ENCODE data around the gene ISOC2. TPM values are rescaled to one million over a fixed set of nuclear protein-coding genes. Genes with fewer than 3 reads are reported as not detected.
"Not testable (repeated sequence)": the region's sequence is repeated elsewhere in the genome, so short reads cannot be mapped to it uniquely, and the experiment has no call there.

ISOC2 gene, protein sequence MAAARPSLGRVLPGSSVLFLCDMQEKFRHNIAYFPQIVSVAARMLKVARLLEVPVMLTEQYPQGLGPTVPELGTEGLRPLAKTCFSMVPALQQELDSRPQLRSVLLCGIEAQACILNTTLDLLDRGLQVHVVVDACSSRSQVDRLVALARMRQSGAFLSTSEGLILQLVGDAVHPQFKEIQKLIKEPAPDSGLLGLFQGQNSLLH
- 152 and 196 TPM in 2 replicates for total RNA-seq
- 131 TPM for polyA plus RNA-seq (2012)

- peak; percentile 100 for DNase-seq (ENCODE audit: low read depth)
Observed at GRCh38 chr19:55461259-55461973, at the start of gene ISOC2. ISOC2 (minus strand) TSS chr19:55461642; CDS start chr19:55456486, 5,156 bp downstream.

- DNase-seq (ENCODE audit: low read depth), result no peak
Observed at GRCh38 chr19:55508120-55508519, 46.7 kb upstream of the ISOC2 start.

GRCh38 chr19:55504981-55505380, 43.5 kb upstream of the ISOC2 start:
- no peak for DNase-seq (ENCODE audit: low read depth)

- DNase-seq (ENCODE audit: low read depth), result no peak
Observed at GRCh38 chr19:55504252-55504603, 42.8 kb upstream of the ISOC2 start.

DNA sequence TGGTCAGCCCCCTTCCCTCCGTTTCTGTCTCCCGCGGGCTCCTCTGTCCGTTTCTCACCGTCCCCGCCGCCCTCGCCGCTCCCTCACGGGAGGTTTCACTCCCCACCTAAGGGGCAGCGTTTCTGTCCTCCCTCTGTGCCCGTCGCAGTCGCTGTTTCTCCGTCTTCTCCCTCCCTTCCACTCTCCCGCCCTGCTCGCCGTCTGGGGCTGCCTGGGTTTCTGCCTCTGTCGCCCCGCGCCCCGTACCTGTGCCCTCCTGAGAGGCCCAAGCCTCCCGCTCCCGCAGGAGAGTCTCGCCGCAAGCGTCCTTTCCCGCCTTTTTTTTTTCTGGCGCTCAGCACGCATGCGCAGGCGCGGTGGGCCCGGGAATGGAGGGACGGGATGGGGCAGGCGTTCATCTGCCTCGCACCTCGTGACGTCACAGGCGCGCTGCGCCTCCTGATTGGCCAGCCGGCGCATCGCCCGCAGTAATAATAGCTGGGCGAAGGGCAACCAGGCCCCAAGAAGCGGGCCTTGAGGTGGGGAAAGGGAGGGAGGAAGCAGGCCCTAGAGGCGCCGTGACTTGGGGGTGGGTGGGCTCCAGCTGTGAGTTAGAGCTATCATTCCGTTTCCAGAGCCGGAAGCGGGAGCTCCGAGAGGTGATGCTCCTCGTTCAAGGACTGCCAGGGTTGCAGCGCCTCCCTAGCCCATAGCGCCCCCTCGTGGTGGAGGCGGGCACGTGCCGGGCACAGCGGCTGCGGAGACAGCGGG, 42.2 kb upstream of the ISOC2 start:
- peak; percentile 89 for DNase-seq (ENCODE audit: low read depth)

DNA sequence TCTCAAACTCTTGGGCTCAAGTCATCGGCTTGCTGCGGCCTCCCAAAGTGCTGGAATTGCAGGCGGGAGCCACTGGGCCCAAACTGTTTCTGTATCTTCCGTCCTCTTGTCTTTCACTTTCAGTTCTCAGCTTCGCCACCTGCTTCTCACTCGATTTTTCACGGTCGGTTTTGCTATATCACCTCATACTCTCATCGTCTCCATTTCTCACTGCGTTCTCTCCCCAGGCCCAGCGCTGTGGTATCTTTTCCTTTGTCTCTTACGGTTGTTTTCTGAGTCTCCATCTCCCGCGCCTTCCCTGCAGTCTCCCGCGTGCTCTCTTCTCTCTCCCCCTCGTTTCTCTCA, 41.7 kb upstream of the ISOC2 start:
- no peak for DNase-seq (ENCODE audit: low read depth)

GRCh38 chr19:55502197-55502952, 40.9 kb upstream of the ISOC2 start:
- DNase-seq (ENCODE audit: low read depth), result no peak

- no peak for DNase-seq (ENCODE audit: low read depth)
Observed at GRCh38 chr19:55500368-55500952, 39.0 kb upstream of the ISOC2 start.

DNA sequence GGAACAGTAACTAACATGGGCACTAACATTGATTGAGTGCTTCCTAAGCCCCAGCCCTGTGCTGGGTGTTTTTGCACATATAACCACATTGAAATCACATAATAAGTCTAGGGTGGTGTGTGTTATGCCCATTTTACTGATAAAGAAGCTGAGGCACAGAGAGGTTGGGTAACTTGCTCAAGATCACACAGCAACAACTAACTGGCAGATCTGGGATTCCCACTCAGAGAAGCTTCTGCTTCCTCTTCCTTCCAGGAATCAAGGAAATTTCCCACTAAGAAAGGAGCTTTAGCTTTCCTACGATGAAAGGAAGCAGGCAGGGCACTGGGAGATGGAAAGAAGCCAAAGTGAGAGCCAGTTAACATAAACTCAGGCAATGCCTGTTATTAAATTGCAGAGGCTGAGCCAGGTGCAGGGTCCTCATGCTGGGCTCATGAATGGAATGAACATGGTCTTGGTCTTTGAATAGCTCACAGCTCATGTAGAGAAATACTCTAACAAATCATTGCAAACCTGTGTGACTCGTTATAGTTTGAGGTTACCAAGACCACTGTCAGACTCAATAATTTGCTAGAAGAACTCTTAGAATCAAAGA, 36.9 kb upstream of the ISOC2 start:
- DNase-seq (ENCODE audit: low read depth), result no peak

GRCh38 chr19:55497763-55498162, 36.3 kb upstream of the ISOC2 start:
- DNase-seq (ENCODE audit: low read depth), result no peak

DNA sequence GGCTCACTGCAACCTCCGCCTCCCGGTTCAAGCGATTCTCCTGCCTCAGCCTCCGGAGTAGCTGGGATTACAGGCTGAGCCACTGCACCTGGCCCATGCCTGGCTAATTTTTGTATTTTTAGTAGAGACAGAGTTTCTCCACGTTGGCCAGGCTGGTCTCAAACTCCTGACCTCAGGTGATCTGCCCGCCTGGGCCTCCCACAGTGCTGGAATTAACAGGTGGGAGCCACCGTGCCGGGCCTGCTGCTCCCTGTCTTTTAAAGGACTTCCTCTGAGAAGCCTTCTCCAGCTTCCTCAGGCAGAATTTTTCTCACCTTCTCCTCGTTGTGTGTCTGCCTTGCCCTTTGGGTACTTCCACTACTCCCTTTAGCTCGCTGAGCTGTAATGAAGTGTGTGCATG, 35.4 kb upstream of the ISOC2 start:
- not testable (repeated sequence) for DNase-seq (ENCODE audit: low read depth)

GRCh38 chr19:55495646-55496349, 34.4 kb upstream of the ISOC2 start:
- DNase-seq (ENCODE audit: low read depth), result peak; percentile 74

GRCh38 chr19:55494172-55494761, 32.8 kb upstream of the ISOC2 start:
- no peak for DNase-seq (ENCODE audit: low read depth)

DNA sequence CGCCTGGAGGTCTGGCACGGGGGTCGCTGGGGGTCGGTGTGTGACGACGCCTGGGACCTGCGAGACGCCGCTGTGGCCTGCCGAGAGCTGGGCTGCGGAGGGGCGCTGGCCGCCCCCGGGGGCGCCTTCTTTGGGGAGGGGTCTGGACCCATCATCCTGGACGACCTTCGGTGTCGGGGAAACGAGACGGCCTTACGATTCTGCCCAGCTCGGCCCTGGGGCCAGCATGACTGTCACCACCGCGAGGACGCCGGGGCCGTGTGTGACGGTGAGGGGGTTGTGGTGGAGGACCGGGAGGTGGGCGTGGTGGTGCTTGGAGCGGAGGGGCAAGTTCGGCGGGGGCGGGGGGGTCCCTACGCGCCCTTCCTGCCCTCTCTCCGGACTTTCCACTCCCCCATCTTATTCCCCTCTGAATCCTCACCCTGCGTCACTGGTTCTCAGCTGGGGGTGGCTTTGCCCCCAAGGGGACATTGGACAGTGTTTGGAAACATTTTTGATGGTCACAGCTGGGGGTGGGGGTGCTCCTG, 32.3 kb upstream of the ISOC2 start:
- DNase-seq (ENCODE audit: low read depth), result no peak

GRCh38 chr19:55493052-55493644, 31.7 kb upstream of the ISOC2 start:
- no peak for DNase-seq (ENCODE audit: low read depth)

DNA sequence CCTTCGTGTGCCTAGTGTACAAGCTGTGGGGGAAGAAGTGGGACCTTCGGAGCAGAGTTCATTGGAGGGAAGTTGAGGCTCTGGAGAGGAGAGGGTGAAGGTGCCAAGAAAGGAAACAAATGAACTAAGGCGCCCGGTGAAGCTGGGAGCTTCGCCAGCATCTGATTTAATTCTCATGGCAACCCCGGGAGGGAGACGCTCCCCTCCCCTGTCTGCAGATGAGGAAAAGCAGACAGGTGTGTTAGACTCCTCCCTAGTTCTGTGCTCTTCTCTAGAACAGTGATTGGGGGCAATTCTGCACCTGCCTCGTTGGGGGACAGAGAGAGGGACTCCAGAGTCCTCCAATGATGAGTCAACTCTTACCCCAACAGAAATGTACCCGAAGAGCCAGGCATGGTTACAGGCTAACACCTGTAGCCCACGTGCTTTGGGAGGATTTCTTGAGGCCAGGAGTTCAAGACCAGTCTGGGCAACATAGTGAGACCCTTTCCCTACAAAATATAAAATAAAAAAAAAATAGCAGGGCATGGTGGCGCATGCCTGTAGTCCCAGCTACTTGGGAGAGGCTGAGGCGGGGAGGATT, 31.0 kb upstream of the ISOC2 start:
- DNase-seq (ENCODE audit: low read depth), result peak; percentile 31

- DNase-seq (ENCODE audit: low read depth), result no peak
Observed at GRCh38 chr19:55491546-55492360, 30.3 kb upstream of the ISOC2 start.
